Osteocyte (in vitro differentiated cells): ENCODE measurements around the gene C4orf17. TPM values are rescaled to one million over a fixed set of nuclear protein-coding genes. Genes with fewer than 3 reads are reported as not detected.

Experiments used
- DNase-seq: peaks from one replicate; pipeline ENCODE4 v3.0.0; 2021; ENCODE audit warnings: mixed read lengths; ENCODE audit not compliant: unreplicated experiment; ENCODE audit errors: extremely low spot score
- H3K27ac Mint-ChIP-seq: one replicate; pipeline ENCODE4 v1.8.0; 2021; ENCODE audit warnings: mild to moderate bottlenecking, mixed read lengths; ENCODE audit not compliant: unreplicated experiment
- H3K27me3 Mint-ChIP-seq: one replicate; pipeline ENCODE4 v1.8.0; 2021; ENCODE audit warnings: mixed read lengths; ENCODE audit not compliant: unreplicated experiment
- H3K36me3 Mint-ChIP-seq: one replicate; pipeline ENCODE4 v1.8.0; 2021; ENCODE audit warnings: mixed read lengths; ENCODE audit not compliant: unreplicated experiment
- H3K4me1 Mint-ChIP-seq: one replicate; pipeline ENCODE4 v1.8.0; 2021; ENCODE audit warnings: mixed read lengths; ENCODE audit not compliant: unreplicated experiment
- H3K4me3 Mint-ChIP-seq: one replicate; pipeline ENCODE4 v1.8.0; 2021; ENCODE audit warnings: mild to moderate bottlenecking, moderate library complexity, mixed read lengths; ENCODE audit not compliant: unreplicated experiment
- H3K9me3 Mint-ChIP-seq: one replicate; pipeline ENCODE4 v1.8.0; 2021; ENCODE audit warnings: mixed read lengths; ENCODE audit not compliant: unreplicated experiment
- total RNA-seq: library from RNA; stranded (reverse); gene quantifications from 2 replicates; pipeline ENCODE4 v1.2.1, GENCODE V29; 2021
- TF ChIP-seq, protein P1 (sequence below): fragments of 200-600 bp; sonication (generic); IDR thresholded peaks from 2 replicates; pipeline ENCODE4 v1.5.0; 2021; ENCODE audit warnings: antibody characterized with exemption, mild to moderate bottlenecking, moderate library complexity

Gene C4orf17
- total RNA-seq, 1 donor from 2014 or later, result not detected

DNA sequence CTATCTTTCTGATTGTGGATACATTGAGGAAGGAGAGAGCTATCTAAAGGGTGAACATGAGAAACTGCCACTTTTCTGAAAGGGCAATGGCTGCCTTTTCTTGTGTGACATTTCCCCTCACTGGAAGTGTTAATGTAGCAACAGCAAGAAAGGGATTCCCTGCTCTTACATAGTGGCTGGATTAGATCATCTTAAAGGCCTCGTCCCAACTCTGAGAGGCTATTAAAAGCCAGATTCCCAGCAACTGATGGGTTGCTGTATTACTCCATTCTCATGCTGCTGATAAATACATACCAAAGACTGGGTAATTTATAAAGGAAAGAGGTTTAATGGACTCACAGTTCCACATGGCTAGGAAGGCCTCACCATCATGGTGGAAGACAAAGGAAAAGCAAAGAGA lies 41.9 kb upstream of the C4orf17 start:
- H3K27ac Mint-ChIP-seq, result no peak overlapping the region
- TF ChIP-seq, protein P1, sequence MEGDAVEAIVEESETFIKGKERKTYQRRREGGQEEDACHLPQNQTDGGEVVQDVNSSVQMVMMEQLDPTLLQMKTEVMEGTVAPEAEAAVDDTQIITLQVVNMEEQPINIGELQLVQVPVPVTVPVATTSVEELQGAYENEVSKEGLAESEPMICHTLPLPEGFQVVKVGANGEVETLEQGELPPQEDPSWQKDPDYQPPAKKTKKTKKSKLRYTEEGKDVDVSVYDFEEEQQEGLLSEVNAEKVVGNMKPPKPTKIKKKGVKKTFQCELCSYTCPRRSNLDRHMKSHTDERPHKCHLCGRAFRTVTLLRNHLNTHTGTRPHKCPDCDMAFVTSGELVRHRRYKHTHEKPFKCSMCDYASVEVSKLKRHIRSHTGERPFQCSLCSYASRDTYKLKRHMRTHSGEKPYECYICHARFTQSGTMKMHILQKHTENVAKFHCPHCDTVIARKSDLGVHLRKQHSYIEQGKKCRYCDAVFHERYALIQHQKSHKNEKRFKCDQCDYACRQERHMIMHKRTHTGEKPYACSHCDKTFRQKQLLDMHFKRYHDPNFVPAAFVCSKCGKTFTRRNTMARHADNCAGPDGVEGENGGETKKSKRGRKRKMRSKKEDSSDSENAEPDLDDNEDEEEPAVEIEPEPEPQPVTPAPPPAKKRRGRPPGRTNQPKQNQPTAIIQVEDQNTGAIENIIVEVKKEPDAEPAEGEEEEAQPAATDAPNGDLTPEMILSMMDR, result no peak
- H3K36me3 Mint-ChIP-seq, result no peaks in the 10 kb centered on the region
- DNase-seq, result no peak
- H3K27me3 Mint-ChIP-seq, result peaks cover 46% of the 10 kb centered on the region
- H3K9me3 Mint-ChIP-seq, result no peaks in the 10 kb centered on the region
- H3K4me1 Mint-ChIP-seq, result no peaks in the 10 kb centered on the region
- H3K4me3 Mint-ChIP-seq, result no peak overlapping the region

DNA sequence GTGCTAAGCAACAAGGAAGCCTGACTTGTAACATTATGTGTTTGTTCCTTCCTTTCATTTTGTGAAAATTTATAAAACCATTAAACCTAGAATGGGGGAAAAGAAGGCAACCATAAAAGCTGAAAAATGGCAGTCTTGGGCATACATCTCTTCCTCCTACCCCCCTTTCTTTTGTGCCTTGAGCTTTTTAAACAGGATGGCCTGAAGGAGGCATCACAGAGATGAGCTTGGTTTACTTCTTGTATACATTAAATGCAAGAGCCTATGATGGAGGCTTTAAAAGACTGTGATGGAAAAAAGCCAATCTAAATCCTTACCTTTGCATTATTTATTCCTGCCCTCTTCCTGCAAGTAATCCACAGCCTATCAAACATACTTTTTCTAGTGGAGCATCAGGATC lies 39.5 kb upstream of the C4orf17 start:
- Mint-ChIP-seq H3K27me3 (peaks cover 45% of the 10 kb centered on the region), H3K27ac (no peak overlapping the region), H3K36me3 (no peaks in the 10 kb centered on the region), H3K4me1 (no peaks in the 10 kb centered on the region), H3K9me3 (no peaks in the 10 kb centered on the region), H3K4me3 (no peak overlapping the region)
- no peak for DNase-seq
- TF ChIP-seq, protein P1, result no peak

DNA sequence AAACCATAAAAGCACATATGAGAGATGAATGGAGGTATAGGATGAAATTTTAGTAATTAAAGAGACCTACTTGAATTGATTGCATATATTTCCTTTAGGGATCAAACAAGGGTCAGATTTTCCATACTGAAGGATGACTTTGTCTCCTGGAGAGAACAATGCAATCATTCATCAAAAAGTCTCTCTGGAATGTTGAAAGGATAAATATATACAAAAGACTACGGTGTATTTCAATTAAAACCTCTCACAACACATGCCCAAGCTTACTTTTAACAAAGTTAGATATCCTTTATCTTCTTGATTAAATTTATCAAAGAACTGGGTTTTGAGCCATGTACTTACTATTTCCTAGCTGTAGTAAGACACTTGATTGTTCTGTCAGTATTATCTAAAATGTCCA lies 38.9 kb upstream of the C4orf17 start:
- Mint-ChIP-seq H3K27me3 (peaks cover 44% of the 10 kb centered on the region), H3K9me3 (no peaks in the 10 kb centered on the region), H3K4me1 (no peaks in the 10 kb centered on the region), H3K4me3 (no peak overlapping the region), H3K36me3 (no peaks in the 10 kb centered on the region), H3K27ac (no peak overlapping the region)
- TF ChIP-seq, protein P1, result no peak
- no peak for DNase-seq

DNA sequence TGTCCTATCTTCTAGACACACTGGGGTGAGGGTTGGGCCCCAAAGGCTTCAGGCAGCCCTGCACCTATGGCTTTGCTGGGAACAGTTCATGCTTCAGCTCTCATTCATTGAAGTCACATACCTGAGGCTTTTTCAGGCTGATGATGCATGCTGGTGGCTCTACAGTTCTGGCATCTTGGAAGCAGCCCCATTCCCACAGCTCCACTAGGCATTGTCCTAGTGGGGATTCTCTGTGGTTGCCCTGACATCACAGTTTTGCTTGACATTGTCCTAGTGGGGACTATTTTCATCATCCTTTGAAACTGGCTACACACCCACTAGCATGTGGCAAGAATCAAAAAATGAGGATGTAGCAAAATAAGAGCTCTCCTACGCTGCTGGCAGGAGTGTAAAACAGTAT lies 37.7 kb upstream of the C4orf17 start:
- Mint-ChIP-seq H3K4me3 (no peak overlapping the region), H3K27me3 (peaks cover 35% of the 10 kb centered on the region), H3K36me3 (no peaks in the 10 kb centered on the region), H3K4me1 (no peaks in the 10 kb centered on the region), H3K9me3 (no peaks in the 10 kb centered on the region), H3K27ac (no peak overlapping the region)
- no peak for DNase-seq
- TF ChIP-seq, protein P1, result no peak

DNA sequence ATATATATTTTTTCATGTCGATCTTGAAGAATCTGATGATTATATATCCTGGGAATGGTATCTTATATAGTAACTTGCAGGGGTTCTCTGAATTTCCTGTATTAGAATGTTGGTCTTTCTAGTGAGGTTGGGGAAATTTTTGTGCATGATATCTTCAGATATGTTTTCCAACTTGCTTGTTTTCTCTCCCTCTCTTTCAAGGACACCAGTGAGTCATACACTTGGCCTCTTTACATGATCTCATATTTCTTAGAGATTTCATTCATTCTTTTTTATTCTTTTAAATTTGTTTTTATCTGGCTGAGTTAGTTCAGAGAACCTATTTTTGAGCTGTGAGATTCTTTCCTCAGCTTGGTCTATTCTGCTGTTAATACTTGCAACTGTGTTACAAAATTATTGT lies 27.2 kb upstream of the C4orf17 start:
- Mint-ChIP-seq H3K9me3 (peaks cover 24% of the 10 kb centered on the region), H3K27ac (no peak overlapping the region), H3K4me3 (no peak overlapping the region), H3K36me3 (no peaks in the 10 kb centered on the region), H3K4me1 (no peaks in the 10 kb centered on the region), H3K27me3 (peaks cover 25% of the 10 kb centered on the region)
- no peak for DNase-seq
- TF ChIP-seq, protein P1, result no peak
